COLO829 (cell line): ENCODE results near the gene RBM28.
"Not testable (repeated sequence)": the region's sequence is repeated elsewhere in the genome, so short reads cannot be mapped to it uniquely, and the experiment has no call there.

Experiments used
- DNase-seq: peaks from one replicate; pipeline ENCODE4 v3.0.0; 2012; ENCODE audit warnings: low spot score

Gene RBM28

DNA sequence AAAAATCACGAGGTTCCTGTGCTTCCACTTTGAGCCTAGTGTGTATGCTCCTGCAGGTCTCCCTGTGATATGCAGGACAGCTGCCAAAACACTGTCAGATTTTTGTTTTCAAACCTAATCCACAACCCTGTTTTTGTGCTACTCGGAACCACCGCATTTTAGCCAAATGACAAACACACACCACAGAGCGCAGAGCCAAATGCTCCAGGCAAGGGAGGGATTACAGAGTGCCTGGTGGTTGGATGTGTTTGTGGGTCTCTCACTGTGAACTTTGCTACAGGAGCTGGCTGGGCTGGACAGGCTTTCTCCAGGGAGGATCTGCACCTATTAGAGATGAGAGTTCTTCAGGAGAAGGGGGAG lies 5.7 kb upstream of the RBM28 start:
- no peak for DNase-seq

DNA sequence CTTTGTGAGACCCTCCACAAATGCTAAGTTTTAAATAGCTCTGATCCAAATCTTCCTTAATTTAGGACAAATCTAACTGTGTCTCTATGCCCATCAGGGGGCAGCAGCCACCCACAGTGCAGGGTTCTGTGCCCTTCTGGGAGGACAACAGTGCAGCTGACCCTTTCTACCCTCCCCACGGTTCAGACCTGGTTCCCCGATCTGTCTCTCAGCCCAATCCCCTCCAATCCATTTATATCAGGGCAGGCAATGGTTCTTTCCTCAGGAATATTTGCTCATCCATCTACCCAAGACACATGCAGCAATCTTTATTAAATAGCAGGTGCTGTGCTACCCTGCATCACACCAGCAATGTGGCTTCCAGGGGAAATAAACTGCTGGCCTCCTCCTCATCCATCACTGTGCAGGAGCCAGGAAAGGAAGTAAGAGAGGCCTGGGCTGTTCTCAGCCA lies 4.0 kb upstream of the RBM28 start:
- DNase-seq = peak; percentile 91

GRCh38 chr7:128344431-128344774 lies 695 bp upstream of the RBM28 start:
- no peak for DNase-seq

- DNase-seq = no peak
Measured at GRCh38 chr7:128341733-128342132, 2.0 kb downstream of the RBM28 start.

DNA sequence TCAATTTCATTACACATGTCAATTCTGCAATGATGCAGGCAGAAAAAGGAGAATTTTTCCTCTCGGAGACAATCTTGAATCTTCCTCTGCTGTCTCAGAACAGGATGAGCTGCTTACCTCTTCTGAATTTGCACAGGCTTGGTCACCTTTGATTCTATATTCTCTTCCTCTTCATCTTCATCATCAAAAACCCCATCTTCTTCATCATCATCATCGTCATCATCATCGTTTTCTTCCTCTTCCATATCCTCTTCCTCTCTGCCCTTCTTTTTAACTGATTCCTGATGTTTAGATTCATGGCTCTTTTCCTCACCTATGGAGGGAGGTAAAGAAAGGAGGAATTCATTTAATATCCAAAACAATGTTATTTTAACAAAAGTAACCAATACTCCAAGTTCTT lies 8.0 kb downstream of the RBM28 start:
- DNase-seq = no peak

- no peak for DNase-seq
Measured at GRCh38 chr7:128324368-128324680, 19.4 kb downstream of the RBM28 start.

DNA sequence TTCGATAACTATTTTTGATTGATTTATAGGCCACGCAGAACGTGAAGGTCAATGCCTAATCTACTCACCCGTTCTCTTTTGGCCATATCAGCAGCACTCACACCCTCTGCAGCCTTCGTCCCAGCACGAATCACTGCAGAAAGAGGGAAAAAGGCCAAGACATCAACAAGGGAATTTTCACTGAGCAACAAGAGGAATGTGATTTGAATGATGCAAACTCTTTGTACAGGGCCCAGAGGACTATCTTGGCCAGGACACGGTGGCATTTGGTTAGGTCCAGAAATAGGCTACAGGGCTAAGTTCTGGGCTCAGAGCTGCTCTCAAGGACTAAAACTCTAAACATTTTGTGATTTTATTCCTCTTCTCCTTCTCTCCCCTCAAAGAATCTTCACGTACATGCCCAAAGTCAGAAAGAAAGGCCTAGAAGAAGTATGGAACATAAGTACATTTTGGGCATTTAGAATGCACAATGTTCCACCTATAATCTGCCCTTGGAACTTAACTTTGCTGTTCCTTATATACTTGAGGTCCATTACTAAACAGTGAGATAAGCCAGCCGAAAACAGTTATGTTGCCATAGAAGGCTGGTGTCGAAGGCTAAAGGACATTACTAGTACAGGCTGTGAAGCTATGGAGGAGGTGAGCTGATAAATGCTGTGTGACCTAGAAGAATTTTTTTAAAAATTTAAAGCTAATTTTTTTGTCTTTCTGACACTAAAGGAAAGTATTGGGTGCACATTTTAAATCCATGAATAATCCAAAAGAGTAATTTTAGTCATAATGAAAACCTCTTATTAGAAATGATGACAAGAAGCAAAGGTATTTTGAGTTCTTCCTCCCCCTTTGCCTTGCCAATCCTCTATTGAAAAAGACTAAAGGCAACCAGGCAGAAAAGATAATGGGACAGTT lies 20.0 kb downstream of the RBM28 start:
- DNase-seq = no peak

GRCh38 chr7:128323040-128323439 lies 20.7 kb downstream of the RBM28 start:
- DNase-seq = no peak

- DNase-seq = peak; percentile 70
Measured at GRCh38 chr7:128322040-128322643, 21.6 kb downstream of the RBM28 start.

DNA sequence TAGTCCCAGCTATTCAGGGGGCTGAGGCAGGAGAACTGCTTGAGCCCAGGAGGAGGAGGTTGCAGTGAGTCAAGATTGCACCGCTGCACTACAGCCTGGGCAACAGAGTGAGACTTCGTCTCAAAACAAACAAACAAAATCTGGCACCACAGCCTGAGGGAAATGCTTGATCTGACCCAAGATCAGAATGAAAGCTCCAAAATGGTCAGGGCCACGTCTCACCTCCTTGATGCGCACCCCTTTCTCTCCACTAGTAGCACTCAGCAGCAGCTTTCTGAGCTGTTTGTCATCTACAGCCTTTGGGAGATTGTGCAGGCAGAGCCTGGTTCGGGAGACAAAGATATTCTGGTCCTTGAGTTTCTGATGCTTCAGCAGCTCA lies 22.7 kb downstream of the RBM28 start:
- no peak for DNase-seq

GRCh38 chr7:128318691-128319090 lies 25.0 kb downstream of the RBM28 start:
- DNase-seq = no peak

DNA sequence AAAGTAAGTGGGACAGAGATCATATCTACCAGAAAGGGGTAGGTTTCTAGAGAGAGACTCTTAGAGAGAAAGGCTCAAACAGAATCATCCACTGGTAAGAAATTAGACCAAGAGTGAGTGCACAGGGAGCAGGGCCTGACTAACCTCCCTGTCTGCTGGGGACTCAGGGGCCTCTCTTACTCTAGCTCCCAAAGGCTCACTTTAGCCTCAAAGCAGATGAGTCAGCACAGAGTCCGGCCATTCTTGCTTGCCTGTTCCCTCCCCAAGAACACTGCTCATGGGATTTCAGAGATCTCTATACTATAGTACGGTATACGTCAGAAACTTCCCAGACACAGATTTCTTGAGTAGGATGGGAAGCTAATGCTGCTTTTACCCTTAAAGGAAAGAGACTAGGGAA lies 32.7 kb downstream of the RBM28 start:
- no peak for DNase-seq

- DNase-seq = no peak
Measured at GRCh38 chr7:128310499-128310898, 33.2 kb downstream of the RBM28 start.

GRCh38 chr7:128309976-128310375 lies 33.7 kb downstream of the RBM28 start:
- DNase-seq = no peak

DNA sequence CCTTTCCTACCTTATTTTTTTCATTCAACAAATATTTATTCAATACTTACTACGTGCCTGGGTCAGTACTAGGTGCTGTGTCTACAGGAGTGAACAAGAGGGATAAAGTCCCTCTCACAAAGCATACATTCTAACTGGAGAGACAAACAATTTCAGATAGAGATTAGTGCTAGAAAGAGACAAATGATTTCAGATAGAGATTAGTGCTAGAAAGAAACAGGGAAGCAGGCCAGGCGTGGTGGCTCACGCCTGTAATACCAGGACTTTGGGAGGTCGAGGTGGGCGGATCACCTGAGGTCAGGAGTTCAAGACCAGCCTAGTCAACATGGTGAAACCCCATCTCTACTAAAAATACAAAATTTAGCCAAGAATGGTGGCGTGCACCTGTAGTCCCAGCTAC lies 34.6 kb downstream of the RBM28 start:
- DNase-seq = no peak

DNA sequence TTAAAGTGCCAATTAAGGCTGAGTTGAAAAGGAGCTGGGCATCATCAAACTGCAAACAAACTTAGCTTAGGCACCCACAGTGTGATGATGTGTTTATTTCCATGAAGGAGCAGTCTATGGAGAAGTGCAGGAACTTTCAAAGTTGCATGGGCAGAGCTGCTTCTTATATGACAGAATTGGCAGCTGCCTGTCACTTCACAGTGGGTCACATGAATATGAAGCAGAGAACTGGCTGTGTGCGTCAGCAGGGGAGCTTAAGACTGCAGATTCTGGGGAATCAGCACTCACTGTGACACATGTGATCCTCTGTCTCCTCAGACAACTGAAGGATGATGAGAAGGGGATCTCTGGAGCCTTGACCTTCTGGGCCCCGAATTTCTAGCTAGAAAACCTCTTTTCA lies 36.6 kb downstream of the RBM28 start:
- DNase-seq = no peak

DNA sequence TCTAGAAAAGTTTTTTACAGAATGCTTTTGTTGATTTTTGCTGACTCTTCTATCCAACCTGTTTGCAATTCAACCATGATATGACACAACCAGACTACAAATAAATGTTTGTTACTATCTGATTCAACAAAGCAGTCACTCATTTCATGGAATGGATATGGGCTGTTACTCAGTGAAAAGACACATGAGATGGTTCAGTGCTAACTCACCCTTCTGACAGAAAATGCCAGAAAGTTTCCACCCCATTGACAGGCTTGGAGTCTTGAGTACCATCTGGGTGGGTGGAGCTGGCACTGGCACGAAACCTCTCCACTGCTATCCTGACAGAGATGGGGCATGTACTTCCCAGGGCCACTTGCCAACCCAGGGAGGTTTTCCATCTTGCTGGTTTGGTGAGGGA lies 39.5 kb downstream of the RBM28 start:
- DNase-seq = peak; percentile 93

DNA sequence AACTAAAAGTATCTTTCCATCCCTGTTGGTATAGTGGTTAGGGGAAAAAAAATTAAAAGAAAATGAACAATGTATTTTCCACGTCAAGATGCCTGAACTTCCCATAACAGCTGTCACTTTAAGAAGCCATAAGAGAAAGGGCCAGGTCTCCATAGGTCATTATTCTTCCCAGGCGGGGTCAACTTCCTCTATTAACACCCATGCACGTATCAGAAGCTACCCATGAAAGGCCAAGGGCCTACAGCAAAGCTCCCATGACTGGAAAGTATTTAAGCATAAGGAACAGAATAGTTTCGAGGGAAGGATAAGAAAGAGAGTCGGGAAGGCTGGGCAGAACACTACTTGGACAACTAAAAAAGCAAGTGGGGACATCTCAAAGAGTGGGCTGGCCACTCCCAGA lies 40.1 kb downstream of the RBM28 start:
- DNase-seq = peak; percentile 58

GRCh38 chr7:128303133-128303532 lies 40.6 kb downstream of the RBM28 start:
- no peak for DNase-seq

DNA sequence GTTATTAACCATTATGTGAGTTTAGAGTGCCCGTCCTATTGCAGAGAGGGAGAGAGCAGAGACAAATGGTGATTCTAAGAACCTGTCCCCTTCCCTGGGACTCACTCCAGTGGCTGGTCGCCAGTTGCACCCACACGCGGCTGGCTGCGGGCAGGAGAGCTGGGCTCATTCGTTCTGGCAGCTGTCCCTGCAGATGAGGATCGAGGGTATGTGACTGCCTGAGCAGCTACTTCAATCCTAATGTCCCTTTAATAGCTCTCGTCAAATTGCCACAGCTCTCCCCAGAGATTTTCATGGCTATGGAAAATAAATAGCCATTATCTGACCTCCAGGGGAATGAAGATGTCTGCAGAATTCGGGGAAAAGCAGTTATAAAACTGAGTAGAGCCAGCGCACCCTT lies 41.6 kb downstream of the RBM28 start:
- DNase-seq = no peak

DNA sequence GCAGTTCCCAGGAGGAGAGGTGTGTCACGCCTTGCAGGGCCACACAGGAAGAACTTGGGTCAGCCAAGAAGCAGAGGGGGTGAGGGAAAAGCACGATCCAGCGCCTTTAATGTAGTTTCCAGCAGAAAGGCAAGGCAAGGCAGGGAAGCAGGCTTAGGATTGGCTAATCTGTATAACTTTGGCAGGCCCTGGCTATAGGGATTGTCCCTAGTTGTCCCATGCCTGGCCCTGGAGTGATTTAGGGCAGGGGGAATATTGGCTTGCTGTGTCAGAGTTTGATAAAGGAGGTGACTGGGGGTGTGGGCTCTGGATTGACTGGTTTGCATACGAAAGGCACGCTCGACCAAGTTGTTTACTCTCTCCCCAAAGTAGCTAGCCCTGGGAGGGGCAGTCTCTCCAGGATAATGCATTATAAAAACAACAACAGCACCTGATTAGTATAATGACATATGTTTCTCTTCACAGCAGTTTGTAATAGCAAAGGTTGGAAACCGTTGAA lies 44.5 kb downstream of the RBM28 start:
- no peak for DNase-seq

- DNase-seq = not testable (repeated sequence)
Measured at GRCh38 chr7:128298004-128298403, 45.7 kb downstream of the RBM28 start.

GRCh38 chr7:128287556-128287955 lies 56.2 kb downstream of the RBM28 start:
- no peak for DNase-seq

DNA sequence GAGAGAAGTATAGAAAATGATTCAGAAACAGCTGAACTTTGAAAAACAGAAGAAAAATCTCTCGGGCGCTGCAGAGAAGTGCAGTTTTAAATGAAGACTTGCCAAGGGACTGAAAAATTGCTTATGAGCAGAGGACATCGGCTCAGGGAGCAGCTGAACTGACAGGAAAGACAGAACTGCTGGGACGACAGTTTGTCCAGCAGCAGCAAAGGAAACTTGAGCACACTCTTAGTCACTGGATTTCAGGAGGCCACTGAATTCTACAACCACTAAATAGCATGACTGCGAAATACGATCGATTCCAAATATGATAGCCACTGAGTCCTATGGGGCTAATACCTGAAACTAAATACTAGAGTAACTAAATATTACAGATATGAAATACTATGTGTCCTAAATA lies 59.6 kb downstream of the RBM28 start:
- no peak for DNase-seq
